D721Med (cell line): Measurements from ENCODE around the gene MTF2.
"Not testable (repeated sequence)": the region's sequence is repeated elsewhere in the genome, so short reads cannot be mapped to it uniquely, and the experiment has no call there.

Experiments
- DNase-seq: peaks from one replicate; pipeline ENCODE4 v3.0.0; 2011; ENCODE audit warnings: low spot score; ENCODE audit not compliant: insufficient read length
- FAIRE-seq: peaks from 2 replicates; lab custom pipeline; 2011; peaks lifted over from hg19 to GRCh38; lab: Jason Lieb, UNC
- CTCF ChIP-seq: IDR thresholded peaks from 2 replicates; pipeline ENCODE4 v1.5.1; 2012; ENCODE audit warnings: mild to moderate bottlenecking, control low read depth; ENCODE audit not compliant: insufficient read depth; ENCODE audit errors: missing control alignments

Gene MTF2

GRCh38 chr1:93150729-93151128 is 71.6 kb downstream of the MTF2 start:
- no peak for DNase-seq
- TF ChIP-seq CTCF, result no peak
- FAIRE-seq, result no peak

- DNase-seq, result no peak
- no peak for FAIRE-seq
- TF ChIP-seq CTCF, result no peak
These were observed 72.4 kb downstream of the MTF2 start for GRCh38 chr1:93151474-93151873.

- TF ChIP-seq CTCF, result no peak
- DNase-seq (no peak), FAIRE-seq (peak; percentile 21)
These were observed 73.8 kb downstream of the MTF2 start for GRCh38 chr1:93152835-93153234.

GRCh38 chr1:93154898-93155297 is 75.8 kb downstream of the MTF2 start:
- TF ChIP-seq CTCF, result no peak
- DNase-seq (no peak), FAIRE-seq (no peak)

GRCh38 chr1:93155335-93155734 is 76.3 kb downstream of the MTF2 start:
- TF ChIP-seq CTCF, result no peak
- no peak for FAIRE-seq
- no peak for DNase-seq

GRCh38 chr1:93159337-93159736 is 80.3 kb downstream of the MTF2 start:
- no peak for TF ChIP-seq CTCF
- FAIRE-seq (no peak), DNase-seq (no peak)

GRCh38 chr1:93163314-93163713 is 84.2 kb downstream of the MTF2 start:
- FAIRE-seq, DNase-seq: not testable (repeated sequence)

GRCh38 chr1:93164816-93165215 is 85.7 kb downstream of the MTF2 start:
- DNase-seq (no peak), FAIRE-seq (no peak)
- no peak for TF ChIP-seq CTCF

- not testable (repeated sequence) for DNase-seq, FAIRE-seq
These were observed 86.8 kb downstream of the MTF2 start for GRCh38 chr1:93165895-93166294.
